Epidermal melanocyte (primary cell): ENCODE data around the gene ZSWIM8.
"Not testable (repeated sequence)": the region's sequence is repeated elsewhere in the genome, so short reads cannot be mapped to it uniquely, and the experiment has no call there.

Source experiments
- DNase-seq: peaks from one replicate; pipeline ENCODE4 v3.0.0; 2011; ENCODE audit warnings: low spot score; ENCODE audit not compliant: insufficient read length

The ZSWIM8 gene

GRCh38 chr10:73785211-73785720, at the start of gene ZSWIM8:
ZSWIM8 (plus strand) TSS chr10:73785606; CDS start chr10:73785879, 273 bp downstream.
- DNase-seq: peak; percentile 98

- not testable (repeated sequence) for DNase-seq
These were observed 44.7 kb upstream of the ZSWIM8 start for GRCh38 chr10:73740501-73741254.

GRCh38 chr10:73742454-73742734, 43.0 kb upstream of the ZSWIM8 start:
- DNase-seq: no peak

- no peak for DNase-seq
These were observed 42.0 kb upstream of the ZSWIM8 start for GRCh38 chr10:73743327-73743904.

- peak; percentile 93 for DNase-seq
These were observed 41.3 kb upstream of the ZSWIM8 start, which contains the start of gene SEC24C for GRCh38 chr10:73743905-73744663. SEC24C (plus strand) TSS chr10:73744372; CDS start chr10:73746833, 2,461 bp downstream.

- peak; percentile 64 for DNase-seq
These were observed 40.8 kb upstream of the ZSWIM8 start for GRCh38 chr10:73744664-73744975.

GRCh38 chr10:73746721-73747120, 38.7 kb upstream of the ZSWIM8 start:
- DNase-seq: no peak

GRCh38 chr10:73750819-73751218, 34.6 kb upstream of the ZSWIM8 start:
- no peak for DNase-seq

GRCh38 chr10:73756183-73756582, 29.2 kb upstream of the ZSWIM8 start:
- DNase-seq: no peak

- no peak for DNase-seq
These were observed 26.5 kb upstream of the ZSWIM8 start for GRCh38 chr10:73758704-73759511.

- DNase-seq: no peak
These were observed 25.8 kb upstream of the ZSWIM8 start for GRCh38 chr10:73759512-73760115.

- no peak for DNase-seq
These were observed 23.6 kb upstream of the ZSWIM8 start for GRCh38 chr10:73761781-73762180.

GRCh38 chr10:73762915-73763314, 22.5 kb upstream of the ZSWIM8 start:
- DNase-seq: no peak

- no peak for DNase-seq
These were observed 22.1 kb upstream of the ZSWIM8 start for GRCh38 chr10:73763343-73763742.

- DNase-seq: no peak
These were observed 20.3 kb upstream of the ZSWIM8 start for GRCh38 chr10:73765066-73765465.

GRCh38 chr10:73768881-73769280, 16.5 kb upstream of the ZSWIM8 start:
- no peak for DNase-seq

- no peak for DNase-seq
These were observed 16.0 kb upstream of the ZSWIM8 start for GRCh38 chr10:73769396-73769795.

- DNase-seq: peak; percentile 91
These were observed 13.6 kb upstream of the ZSWIM8 start for GRCh38 chr10:73771722-73772280.

- peak; percentile 58 for DNase-seq
These were observed 12.9 kb upstream of the ZSWIM8 start for GRCh38 chr10:73772281-73773151.
